ENCODE results near the gene PROCA1.

DNA sequence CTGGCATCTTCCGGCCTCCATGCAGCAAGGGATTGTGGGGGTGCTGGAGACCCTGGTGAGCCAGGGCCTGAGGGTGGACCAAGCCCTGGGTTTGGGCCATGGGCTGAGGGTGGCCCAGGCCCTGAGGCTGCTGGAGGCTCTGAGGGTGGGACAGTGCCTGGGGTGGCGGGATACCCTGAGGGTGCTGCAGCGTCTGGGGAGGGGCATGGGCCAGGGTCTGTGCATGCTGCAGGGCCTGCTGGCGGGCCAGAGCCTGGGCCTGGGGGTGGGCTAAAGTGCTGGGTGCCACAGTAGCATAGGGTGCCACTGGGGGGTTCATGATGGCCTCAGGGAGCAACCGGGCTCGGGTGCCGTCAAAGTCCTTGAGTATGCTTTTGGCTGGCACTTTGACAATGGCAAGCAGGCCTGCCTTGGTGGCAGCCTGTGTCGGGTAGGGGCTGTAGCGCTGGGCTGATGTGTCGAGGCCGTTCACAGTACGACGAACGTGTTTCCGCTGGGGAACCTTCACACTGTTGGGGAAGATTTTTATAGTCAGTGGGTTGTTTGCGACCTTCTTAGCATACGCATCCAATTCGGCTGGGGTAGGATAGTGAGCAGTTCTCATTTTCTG, 47.7 kb upstream of the PROCA1 start:
- TF ChIP-seq, protein P1, sequence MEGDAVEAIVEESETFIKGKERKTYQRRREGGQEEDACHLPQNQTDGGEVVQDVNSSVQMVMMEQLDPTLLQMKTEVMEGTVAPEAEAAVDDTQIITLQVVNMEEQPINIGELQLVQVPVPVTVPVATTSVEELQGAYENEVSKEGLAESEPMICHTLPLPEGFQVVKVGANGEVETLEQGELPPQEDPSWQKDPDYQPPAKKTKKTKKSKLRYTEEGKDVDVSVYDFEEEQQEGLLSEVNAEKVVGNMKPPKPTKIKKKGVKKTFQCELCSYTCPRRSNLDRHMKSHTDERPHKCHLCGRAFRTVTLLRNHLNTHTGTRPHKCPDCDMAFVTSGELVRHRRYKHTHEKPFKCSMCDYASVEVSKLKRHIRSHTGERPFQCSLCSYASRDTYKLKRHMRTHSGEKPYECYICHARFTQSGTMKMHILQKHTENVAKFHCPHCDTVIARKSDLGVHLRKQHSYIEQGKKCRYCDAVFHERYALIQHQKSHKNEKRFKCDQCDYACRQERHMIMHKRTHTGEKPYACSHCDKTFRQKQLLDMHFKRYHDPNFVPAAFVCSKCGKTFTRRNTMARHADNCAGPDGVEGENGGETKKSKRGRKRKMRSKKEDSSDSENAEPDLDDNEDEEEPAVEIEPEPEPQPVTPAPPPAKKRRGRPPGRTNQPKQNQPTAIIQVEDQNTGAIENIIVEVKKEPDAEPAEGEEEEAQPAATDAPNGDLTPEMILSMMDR (IDR thresholded peaks at IDR 0.05): no peak
- TF ChIP-seq POLR2A (IDR thresholded peaks at IDR 0.05): no peak
